AG04450 (cell line): ENCODE data around the gene SLC17A1. TPM values are rescaled to one million over a fixed set of nuclear protein-coding genes. Genes with fewer than 3 reads are reported as not detected.

ENCODE experiments used
- CTCF ChIA-PET: fragments of 300-600, 350-600 bp; formaldehyde crosslinking; extraction: SDS; loops from one replicate; lab custom pipeline; 2022; ENCODE audit warnings: antibody characterized with exemption, inconsistent platforms; lab: Charles Lee
- POLR2A ChIA-PET: fragments of 350-600 bp; formaldehyde crosslinking; extraction: SDS; loops from one replicate; lab custom pipeline; 2021; ENCODE audit warnings: antibody characterized with exemption, inconsistent platforms; lab: Yijun Ruan, JAX
- DNase-seq: peaks from one replicate; pipeline ENCODE4 v3.0.0-alpha.2; 2011; ENCODE audit warnings: low read depth, low spot score
- H3K27ac ChIP-seq: one replicate; pipeline ENCODE4 v1.5.1; 2012; ENCODE audit warnings: low read depth, low read length, control low read depth
- H3K27me3 ChIP-seq: one replicate; pipeline ENCODE4 v1.6.0; 2012; ENCODE audit warnings: low read length; ENCODE audit not compliant: control insufficient read depth, insufficient read depth
- H3K4me3 ChIP-seq: 2 replicates; pipeline ENCODE4 v1.5.1; 2011; ENCODE audit warnings: mild to moderate bottlenecking, low read depth, low read length, control low read depth
- H3K9me3 ChIP-seq: 2 replicates; pipeline ENCODE4 v1.5.1; 2012; ENCODE audit warnings: low read length; ENCODE audit not compliant: control insufficient read depth, insufficient read depth
- polyA minus RNA-seq: library from RNA; depleted of rRNA, polyadenylated mRNA; stranded (reverse); fragments of >200 nt; gene quantifications from 2 replicates; pipeline ENCODE4 v1.2.3, GENCODE V29; 2011; rRNA and poly(A)+ RNA removed
- polyA plus RNA-seq: library from polyadenylated mRNA; depleted of rRNA; stranded (reverse); fragments of >200 nt; gene quantifications from 2 replicates; pipeline ENCODE4 v1.2.3, GENCODE V29; 2011; rRNA removed
- TF ChIP-seq, protein P1 (sequence below): IDR thresholded peaks from 2 replicates; pipeline ENCODE4 v1.5.1; 2011; ENCODE audit warnings: low read depth, low read length, control low read depth, inconsistent platforms

The SLC17A1 gene
- polyA plus RNA-seq = not detected in 2 replicates
- polyA minus RNA-seq = not detected in 2 replicates

DNA sequence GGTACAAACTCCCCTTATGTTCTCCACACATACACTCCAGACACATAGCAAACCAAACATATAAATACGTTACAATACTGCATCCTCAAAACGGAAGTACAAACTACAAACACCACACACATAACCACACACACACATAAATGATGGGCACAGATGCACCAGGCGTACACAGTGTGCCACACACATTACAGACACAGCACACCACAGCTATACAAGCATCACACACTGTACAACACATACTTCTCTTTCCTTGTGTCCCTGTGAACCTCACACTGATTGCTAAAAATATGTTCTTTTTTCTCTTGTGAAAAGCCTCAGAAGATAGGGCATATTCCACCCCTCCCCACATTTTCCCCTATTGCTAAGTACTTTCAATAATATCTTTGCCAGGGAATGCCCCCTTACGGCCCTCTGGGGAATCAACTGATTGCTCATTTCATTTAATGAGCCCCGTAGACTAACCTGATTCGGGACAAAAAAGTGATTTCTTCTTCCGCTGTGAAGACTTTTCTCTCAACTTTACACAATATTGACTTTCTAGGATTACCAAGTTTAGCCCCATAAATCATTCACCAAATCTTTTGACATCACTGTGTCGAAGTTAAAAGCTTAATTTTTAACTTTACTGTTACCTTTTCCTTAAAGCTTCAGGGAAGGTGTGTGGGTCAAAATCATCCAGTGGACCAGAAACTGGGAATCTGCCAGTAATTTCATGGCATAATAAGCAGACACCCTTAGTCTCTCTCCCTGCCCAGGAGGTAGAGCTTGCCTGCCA lies at the start of gene SLC17A1:
Gene SLC17A1 (minus strand): TSS at position 521 of the 775 bp plus-strand sequence. CDS start 1,495 bp downstream, outside the sequence.
- TF ChIP-seq, protein P1, sequence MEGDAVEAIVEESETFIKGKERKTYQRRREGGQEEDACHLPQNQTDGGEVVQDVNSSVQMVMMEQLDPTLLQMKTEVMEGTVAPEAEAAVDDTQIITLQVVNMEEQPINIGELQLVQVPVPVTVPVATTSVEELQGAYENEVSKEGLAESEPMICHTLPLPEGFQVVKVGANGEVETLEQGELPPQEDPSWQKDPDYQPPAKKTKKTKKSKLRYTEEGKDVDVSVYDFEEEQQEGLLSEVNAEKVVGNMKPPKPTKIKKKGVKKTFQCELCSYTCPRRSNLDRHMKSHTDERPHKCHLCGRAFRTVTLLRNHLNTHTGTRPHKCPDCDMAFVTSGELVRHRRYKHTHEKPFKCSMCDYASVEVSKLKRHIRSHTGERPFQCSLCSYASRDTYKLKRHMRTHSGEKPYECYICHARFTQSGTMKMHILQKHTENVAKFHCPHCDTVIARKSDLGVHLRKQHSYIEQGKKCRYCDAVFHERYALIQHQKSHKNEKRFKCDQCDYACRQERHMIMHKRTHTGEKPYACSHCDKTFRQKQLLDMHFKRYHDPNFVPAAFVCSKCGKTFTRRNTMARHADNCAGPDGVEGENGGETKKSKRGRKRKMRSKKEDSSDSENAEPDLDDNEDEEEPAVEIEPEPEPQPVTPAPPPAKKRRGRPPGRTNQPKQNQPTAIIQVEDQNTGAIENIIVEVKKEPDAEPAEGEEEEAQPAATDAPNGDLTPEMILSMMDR = no peak
- Histone ChIP-seq H3K27ac (no peak within 1 kb of the TSS), H3K27me3 (no peaks in the 10 kb centered on the region), H3K9me3 (no peaks in the 10 kb centered on the region), H3K4me3 (no peak within 1 kb of the TSS)
- ChIA-PET POLR2A (no interaction called here), CTCF (no interaction called here)
- no peak for DNase-seq

GRCh38 chr6:25880601-25881000 lies 48.7 kb upstream of the SLC17A1 start:
- Histone ChIP-seq H3K27ac (no peak overlapping the region), H3K27me3 (no peaks in the 10 kb centered on the region), H3K9me3 (no peaks in the 10 kb centered on the region), H3K4me3 (no peak overlapping the region)
- CTCF ChIA-PET = no interaction called here
- DNase-seq = no peak
- POLR2A ChIA-PET = no interaction called here
- TF ChIP-seq, protein P1 = no peak

GRCh38 chr6:25878721-25879322 lies 47.0 kb upstream of the SLC17A1 start:
- CTCF ChIA-PET = no interaction called here
- POLR2A ChIA-PET = no interaction called here
- TF ChIP-seq, protein P1 = no peak
- no peaks in the 10 kb centered on the region for H3K27me3 ChIP-seq
- H3K4me3 ChIP-seq = no peak overlapping the region
- no peak for DNase-seq
- H3K27ac ChIP-seq = no peak overlapping the region
- H3K9me3 ChIP-seq = no peaks in the 10 kb centered on the region

DNA sequence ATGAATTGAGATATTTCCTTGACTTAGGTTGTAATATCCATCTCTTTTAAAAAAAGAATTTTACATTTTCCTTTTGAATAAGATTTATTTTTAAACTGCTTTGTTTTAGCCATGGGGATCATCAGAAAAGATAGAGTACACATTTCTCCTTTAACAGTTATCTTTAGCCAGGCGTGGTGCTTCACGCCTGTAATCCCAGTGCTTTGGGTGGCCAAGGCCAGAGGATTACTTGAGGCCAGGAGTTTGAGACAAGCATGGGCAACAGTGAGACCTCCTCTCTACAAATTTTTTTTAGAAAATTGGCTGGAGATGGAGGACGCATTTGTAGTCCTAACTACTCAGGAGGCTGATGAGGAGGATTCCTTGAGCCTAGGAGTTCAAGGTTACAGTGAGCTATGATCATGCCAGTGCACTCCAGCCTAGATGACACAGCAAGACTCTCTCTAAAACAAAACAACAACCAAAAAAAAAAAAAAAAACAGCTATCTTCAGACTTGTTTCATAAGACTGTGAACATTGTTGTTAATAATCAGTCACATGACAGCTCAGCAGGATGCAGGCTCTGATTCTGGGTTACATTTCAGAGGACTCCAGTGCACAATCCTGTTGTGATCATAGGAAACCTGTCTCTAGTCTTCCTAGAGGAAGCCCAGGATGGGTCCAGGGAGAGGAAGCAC lies 44.2 kb upstream of the SLC17A1 start:
- CTCF ChIA-PET = no interaction called here
- DNase-seq = no peak
- POLR2A ChIA-PET = interaction anchor here (0.5 kb wide), 1 partner anchor 703 kb away, joined by 4 read pairs; no protein-coding TSS in a partner anchor

More for the DNA sequence above, 44.2 kb upstream of the SLC17A1 start:
- H3K27ac ChIP-seq = no peak overlapping the region
- no peaks in the 10 kb centered on the region for H3K27me3 ChIP-seq
- H3K9me3 ChIP-seq = no peaks in the 10 kb centered on the region
- H3K4me3 ChIP-seq = no peak overlapping the region
- TF ChIP-seq, protein P1 = no peak
